Jurkat, Clone E6-1 (cell line): Measurements from ENCODE around the gene CDK2.

Source experiments
- DNase-seq: peaks from one replicate; pipeline ENCODE4 v3.0.0-alpha.2; 2011; ENCODE audit warnings: low read depth, low spot score
- H3K4me3 ChIP-seq: 2 replicates; pipeline ENCODE4 v1.5.1; 2011; ENCODE audit warnings: mild to moderate bottlenecking, low read length, control low read depth, moderate library complexity

The CDK2 gene

DNA sequence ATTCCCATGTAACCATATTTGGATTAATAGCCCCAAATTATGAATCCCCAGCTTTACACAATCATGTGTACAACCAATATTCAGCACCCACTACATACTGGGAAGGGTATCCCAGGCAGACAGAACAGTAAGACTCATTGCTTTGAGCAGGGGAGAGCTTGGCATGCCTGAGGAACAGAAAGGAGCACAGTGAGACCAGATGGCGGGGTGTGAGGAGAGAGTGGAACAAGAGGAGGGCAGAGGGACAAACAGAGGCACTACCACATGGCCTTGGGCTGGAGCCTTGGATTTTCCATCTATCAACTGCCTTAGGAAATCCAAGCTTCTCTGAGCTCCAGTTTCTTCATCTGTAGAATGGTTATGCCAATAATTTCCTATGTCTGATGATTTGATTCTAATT lies 31.9 kb upstream of the CDK2 start:
- H3K4me3 ChIP-seq: no peak overlapping the region
- DNase-seq: no peak

DNA sequence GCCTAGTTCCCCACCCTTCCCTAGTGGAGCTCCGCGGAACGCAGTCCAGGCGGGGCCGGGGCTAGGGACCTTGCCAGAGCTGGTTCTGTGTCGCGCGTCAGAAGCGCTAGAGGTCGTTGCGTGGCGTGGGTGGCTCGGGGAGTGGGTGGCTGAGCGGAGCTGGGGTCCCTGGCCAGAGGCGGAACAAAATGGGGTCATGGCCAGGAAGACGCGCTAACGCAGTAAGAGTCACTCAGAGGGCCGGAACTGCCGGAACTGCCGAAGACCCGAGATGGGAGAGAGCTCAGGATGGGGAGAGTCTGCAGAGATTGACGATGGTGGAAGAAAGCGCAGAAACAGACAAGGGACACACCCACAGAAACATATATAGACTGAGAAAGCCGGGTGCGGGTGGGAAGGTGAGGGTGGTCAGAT lies 30.9 kb upstream of the CDK2 start:
- H3K4me3 ChIP-seq: no peak overlapping the region
- DNase-seq: no peak

DNA sequence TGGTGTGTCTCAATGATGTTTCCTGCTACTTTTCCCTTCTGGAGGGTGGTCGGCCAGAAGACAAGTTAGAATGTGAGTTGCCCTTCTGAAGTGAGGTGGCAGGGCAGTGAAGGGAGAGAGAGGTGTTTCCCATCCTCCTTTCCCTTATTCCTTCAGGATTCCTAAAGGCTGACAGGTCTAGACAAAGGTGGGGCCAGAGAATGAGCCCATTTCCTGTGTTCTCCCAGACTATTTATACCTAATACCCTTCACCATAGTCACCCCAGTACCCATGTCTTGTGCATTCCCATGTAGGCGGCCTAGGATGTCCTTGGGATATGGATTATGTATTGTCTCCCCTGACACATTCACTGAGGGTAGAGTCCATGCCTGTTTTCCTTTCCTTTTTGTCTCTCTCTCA lies 28.6 kb upstream of the CDK2 start:
- DNase-seq: no peak

DNA sequence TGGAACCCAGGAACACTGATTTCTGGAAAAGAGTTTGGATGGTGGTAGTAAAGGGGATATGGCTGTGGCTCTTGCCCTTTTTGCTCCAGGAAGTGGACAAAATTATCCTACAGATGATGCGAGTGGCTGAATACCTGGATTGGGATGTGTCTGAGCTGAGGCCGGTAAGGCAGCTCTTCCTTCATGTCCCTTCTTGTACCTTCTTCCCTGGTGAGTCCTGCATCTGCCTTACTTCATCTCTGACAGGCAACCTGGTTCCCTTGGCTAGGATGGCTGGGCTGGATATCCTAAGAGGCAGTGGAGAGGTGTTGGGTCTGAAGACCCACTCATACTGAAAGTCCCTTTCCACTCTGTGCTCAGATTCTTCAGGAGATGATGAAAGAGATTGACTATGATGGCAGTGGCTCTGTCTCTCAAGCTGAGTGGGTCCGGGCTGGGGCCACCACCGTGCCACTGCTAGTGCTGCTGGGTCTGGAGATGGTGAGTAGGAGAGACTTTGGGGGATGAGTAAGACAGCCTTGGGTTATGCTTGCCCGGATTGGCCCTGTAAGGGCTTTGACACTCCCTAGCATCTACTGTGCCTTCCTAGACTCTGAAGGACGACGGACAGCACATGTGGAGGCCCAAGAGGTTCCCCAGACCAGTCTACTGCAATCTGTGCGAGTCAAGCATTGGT lies 27.7 kb upstream of the CDK2 start:
- no peak overlapping the region for H3K4me3 ChIP-seq
- no peak for DNase-seq

More for the DNA sequence above, 28.6 kb upstream of the CDK2 start:
- H3K4me3 ChIP-seq: no peak overlapping the region

DNA sequence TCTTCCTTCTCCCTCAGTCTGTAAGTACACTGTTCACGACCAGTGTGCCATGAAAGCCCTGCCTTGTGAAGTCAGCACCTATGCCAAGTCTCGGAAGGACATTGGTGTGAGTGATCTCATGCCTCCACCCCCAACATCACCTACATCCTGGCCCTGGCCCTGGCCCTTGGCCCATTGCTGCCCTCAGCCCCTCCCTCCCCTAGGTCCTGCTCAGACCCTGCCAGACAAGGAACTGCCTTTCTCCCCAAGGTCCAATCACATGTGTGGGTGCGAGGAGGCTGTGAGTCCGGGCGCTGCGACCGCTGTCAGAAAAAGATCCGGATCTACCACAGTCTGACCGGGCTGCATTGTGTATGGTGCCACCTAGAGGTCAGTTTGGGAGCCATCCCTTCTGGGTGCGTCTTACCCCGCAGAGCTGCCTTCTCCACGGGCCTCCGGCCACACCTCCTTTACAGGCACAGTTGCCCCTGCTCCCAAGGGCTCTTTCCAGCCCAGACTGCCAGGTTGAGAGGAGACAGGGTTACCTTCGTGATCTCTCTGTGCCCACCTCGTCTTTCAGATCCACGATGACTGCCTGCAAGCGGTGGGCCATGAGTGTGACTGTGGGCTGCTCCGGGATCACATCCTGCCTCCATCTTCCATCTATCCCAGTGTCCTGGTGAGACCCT lies 26.4 kb upstream of the CDK2 start:
- H3K4me3 ChIP-seq: no peak overlapping the region
- peak; percentile 69 for DNase-seq

DNA sequence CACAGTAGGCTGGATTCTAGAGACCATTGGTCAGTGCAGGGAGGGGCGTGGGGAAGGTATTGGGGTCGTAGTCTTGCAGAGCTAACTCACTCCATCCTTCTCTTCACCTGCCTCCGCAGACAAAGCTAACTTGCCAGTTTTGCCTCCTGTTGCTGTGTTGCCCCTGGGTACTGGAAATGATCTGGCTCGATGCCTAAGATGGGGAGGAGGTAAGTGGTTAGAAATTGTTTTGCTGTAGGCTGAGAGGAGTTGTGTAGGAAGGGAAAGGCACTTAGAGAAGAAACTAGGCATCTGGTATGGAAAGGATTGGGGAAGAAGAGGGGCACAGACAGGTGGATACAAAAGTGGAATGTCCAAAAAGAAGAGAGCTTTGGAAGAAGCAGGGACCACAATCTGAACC lies 24.6 kb upstream of the CDK2 start:
- H3K4me3 ChIP-seq: no peak overlapping the region
- DNase-seq: no peak

DNA sequence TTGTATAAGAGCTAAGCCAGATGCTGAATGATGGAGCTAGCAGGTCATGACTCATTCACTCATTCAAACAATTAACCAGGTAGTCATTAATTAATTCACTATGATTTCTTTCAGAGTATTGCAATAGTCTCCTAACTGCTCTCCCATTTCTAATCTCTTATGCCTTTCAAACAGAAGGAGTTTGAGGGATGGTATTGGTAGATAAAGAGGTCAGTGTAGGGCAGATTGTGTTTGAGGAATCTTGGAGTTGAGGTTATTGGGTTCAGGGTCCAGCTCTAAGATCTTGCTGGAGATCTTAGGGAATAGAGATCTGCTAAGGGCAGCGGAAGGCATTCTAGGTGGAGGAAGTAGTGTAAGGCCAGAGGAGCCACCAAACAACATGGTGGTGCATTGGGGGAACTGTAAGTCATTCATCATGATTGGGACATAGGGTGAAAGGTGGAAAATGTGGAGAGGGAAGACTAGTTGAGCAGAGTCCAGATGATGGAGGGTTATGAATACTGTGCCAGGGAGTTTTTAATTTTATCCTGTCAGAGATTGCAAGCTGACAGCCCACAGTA lies 24.0 kb upstream of the CDK2 start:
- no peak overlapping the region for H3K4me3 ChIP-seq
- DNase-seq: no peak

DNA sequence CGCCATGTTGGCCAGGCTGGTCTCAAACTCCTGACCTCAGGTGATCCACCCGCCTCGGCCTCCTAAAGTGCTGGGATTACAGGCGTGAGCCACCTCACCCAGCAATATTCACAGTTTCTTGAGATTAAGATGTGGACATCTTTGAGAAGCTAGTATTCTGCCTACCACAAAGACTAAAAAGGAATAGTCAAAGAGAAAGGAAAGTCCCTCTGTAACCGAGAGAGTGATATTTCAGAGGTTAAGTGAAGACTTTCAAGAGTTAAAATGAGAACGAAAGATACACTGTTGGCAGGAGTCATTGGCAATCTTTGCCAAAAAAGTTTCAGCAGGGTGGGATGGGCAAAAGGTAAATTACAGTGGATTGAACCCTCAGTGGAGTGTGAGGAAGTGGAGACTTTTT lies 20.1 kb upstream of the CDK2 start:
- no peak for DNase-seq

DNA sequence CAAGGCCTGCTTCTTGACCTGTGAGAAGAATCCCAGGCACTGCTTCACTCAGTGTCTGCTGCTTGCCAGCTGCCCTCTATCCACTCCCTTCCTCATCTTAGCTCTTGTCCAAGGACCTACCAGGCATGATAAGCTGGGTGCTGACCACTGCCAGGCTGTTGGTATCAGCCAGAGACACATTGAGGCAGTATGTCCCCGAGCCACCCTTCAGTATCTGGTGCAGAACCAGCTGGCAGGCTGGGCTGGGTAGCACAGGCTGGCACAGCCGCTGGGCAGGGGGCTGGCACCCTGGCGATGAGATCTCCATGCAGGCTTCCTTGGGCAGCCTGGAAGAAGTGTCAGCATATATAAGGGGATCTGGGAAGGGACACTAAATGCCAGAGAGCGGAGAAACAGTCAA lies 11.3 kb upstream of the CDK2 start:
- no peak overlapping the region for H3K4me3 ChIP-seq
- DNase-seq: no peak

More for the DNA sequence above, 20.1 kb upstream of the CDK2 start:
- no peak overlapping the region for H3K4me3 ChIP-seq

DNA sequence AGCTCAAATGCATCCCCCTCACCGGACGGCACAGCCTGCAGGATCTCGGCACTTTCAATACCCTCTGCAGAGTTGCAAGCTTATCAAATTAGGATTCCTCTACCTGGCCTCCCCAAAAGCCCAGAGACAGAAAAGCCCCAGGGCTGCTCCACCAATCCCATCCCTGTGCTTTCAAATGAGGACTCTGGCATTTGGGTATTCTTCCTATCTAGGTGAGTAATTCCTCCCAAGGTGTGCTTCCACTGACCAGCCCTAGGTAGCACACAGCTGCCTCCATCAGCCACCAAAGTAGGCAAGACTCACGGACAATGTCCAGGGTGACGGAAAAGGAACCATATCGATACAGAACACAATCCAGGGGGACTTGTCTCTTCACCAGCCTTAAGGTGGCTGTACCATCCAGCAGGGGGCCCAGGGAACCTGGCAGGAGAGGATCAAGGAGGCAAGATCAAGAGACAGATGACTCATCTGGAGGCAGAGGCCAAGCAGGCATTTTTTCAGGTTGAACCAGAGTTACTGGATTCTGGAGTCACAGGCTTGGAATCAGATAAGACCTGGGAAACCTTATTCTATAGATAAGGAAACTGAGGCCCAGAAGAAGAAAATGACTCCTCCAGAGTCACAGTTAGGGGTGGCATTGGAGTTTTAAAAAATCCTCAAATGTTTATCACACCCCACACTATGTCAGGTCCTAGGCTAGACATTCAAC lies 10.7 kb upstream of the CDK2 start:
- DNase-seq: peak; percentile 63
- H3K4me3 ChIP-seq: no peak overlapping the region

DNA sequence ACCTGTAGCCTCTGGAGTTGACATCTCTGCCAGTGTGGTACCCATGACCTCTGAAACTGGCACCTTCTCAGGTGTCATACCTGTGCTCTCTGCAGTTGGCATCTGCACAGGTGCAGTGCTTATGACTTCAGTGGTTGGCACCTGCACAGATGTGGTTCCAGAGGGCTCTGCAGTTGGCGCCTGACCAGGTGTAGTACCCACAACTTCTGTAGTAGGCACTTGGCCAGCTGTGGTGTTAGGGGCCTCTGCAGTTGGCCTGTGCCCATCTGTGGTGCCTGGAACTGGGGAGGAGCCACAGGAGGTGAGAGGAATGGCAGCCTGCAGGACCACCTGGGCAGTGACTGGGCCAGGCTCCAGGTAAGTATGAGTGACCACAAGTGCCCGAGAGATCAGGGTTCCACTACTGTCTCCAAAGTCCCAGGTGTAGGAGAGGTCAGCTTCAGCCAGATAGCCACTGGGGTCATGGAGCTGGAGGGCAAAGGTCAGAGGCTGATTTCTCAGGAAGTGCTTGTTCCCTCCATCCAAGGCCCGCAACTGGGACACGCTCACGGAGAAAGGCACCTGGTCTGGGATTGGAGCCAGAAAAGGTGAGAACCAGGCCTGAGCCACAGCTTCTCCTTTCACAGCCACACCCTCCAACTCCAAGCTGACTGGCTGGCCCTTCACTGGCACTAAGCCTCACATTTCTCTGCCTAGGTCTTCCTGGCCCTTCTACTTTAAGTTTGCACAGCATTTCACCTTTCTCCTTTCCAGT lies 9.3 kb upstream of the CDK2 start:
- no peak for DNase-seq

DNA sequence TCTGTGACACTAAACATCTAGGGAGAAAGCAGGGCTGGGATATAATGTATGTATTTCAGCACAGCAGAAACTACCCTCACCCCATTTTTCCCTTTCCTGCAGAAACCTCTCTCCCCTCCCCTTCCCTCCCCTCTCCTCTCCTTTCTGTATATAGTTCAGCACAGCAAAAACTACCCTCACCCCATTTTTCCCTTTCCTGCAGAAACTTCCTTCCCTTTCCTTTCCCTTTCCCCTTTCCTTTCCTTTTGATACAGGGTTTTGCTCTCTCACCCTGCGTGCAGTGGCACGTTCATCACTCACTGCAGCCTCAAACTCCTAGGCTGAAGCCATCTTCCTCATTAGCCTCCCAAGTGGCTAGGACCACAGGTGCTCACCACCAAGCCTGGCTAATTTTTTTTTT lies 2.9 kb upstream of the CDK2 start:
- H3K4me3 ChIP-seq: no peak overlapping the region
- no peak for DNase-seq

More for the DNA sequence above, 9.3 kb upstream of the CDK2 start:
- H3K4me3 ChIP-seq: no peak overlapping the region

DNA sequence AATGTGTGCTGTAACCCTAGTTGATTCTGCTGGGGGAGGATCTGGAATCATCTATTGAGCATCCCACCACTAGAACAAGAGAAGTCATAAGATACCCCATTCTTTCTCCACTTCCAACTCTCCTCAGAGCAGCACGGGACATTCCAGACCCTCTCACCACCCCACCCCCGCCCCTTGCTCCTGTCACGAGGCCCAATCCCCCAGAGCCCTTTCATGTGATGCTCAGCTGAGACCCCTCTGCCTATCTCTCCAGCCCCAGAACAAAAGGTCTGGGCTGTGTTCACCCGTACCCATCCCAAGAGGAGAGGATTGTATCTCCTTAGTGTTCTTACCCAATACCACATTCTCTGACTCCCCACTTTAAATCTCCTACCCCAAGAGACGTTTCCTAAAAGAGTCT lies 1.4 kb upstream of the CDK2 start:
- DNase-seq: no peak
- H3K4me3 ChIP-seq: no peak overlapping the region

DNA sequence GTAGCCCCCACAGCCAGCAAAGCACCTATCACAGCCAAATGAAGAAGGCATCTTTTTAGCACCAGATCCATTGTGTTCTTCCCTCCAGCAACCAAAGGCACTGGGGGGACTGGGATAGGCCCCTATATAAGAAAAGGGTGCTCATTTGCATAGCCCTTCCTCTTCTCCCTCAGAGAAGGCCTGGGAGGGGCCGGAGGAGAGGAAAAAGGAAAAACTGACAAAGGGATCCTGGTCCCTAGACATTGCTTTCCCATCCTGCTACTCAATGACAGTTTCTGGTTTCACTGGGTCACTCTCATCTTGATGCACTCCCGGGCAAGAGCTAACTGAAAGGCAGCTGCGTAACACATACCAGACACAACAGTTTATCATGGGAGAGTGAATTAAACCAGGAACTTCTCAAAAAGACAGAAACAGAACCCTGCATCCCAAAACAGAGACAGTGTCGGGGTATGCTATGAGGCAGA lies 656 bp upstream of the CDK2 start, which contains the start of gene PMEL:
PMEL (minus strand) TSS at position 102 of the 467 bp plus-strand sequence; CDS start at position 71, 31 bp downstream.
- no peak for DNase-seq
- peak within 1 kb of the TSS; percentile 94 for H3K4me3 ChIP-seq

DNA sequence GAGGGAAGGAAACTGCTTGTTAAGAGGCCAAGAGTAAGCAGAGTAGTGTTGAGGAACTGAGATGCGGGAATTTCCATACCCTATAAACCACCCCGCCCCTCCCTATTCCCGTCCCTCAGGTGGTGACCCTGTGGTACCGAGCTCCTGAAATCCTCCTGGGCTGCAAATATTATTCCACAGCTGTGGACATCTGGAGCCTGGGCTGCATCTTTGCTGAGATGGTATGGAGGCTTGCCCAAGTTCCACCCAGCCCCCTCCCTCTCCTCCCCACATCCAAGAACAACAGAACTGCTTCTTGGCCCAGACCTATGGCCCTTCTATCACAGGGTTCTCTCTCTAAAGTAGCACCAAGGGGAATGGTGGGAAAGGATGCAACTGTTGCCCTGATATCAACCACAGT lies 2.7 kb downstream of the CDK2 start:
- DNase-seq: no peak
- H3K4me3 ChIP-seq: no peak overlapping the region

DNA sequence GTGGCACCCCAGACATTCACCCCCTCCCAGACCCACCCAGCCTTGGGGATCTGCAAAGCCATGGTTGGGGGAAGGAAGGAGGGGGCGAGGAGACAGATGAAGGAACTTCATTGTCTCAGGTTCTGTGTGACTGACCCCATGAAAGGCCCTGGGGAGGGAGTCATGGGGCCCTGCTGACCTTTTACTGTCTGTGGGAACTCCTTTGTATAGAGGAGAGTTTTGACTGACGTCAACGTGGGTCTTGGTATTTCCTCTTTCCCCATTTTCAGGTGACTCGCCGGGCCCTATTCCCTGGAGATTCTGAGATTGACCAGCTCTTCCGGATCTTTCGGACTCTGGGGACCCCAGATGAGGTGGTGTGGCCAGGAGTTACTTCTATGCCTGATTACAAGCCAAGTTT lies 4.1 kb downstream of the CDK2 start:
- H3K4me3 ChIP-seq: no peak overlapping the region
- DNase-seq: no peak

DNA sequence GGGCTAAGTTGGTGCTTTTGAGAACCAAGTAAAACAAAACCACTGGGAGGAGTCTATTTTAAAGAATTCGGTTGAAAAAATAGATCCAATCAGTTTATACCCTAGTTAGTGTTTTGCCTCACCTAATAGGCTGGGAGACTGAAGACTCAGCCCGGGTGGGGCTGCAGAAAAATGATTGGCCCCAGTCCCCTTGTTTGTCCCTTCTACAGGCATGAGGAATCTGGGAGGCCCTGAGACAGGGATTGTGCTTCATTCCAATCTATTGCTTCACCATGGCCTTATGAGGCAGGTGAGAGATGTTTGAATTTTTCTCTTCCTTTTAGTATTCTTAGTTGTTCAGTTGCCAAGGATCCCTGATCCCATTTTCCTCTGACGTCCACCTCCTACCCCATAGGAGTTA lies 5.4 kb downstream of the CDK2 start:
- DNase-seq: no peak
- no peak overlapping the region for H3K4me3 ChIP-seq

DNA sequence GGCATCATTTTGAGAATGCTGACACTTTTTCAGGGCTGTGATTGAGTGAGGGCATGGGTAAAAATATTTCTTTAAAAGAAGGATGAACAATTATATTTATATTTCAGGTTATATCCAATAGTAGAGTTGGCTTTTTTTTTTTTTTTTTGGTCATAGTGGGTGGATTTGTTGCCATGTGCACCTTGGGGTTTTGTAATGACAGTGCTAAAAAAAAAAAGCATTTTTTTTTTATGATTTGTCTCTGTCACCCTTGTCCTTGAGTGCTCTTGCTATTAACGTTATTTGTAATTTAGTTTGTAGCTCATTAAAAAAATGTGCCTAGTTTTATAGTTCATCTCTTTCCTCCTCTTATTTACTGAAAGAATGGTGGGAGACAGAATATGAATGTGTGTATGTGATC lies 5.8 kb downstream of the CDK2 start:
- DNase-seq: no peak
- peak overlapping the region; percentile 56 for H3K4me3 ChIP-seq

DNA sequence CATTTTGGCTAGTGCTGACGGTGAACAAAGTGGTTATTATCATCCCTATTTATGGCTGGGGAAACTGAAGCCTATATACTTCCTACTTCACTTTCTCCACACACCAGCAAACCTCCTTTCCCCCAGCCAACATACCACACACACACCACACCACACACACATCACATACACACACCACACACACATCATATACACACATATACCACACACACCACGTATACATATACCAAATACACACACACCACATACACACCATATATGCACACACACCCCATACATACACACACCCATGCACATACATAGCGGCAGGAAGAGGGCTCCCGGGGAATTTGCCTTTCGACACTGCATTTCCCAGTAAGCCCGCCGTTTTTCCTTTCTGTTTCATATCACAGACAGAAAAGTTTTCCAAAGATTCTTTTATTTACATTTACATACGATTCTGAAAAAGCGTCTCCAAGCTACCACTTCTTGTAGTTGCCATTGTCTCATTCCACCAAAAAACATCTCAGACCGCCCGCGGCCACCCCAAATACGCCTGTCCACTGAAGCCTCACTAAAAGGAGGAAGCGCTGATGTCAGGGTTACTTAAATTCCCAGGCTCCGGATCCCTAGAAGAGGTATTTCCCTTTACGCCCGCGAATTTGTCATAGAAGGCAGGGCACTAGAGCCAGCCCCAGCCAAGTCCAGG lies 6.4 kb downstream of the CDK2 start:
- H3K4me3 ChIP-seq: peak overlapping the region; percentile 56
- DNase-seq: no peak
